HCT116 (cell line): ENCODE measurements around the gene USP24. TPM values are rescaled to one million over a fixed set of nuclear protein-coding genes. Genes with fewer than 3 reads are reported as not detected.

ENCODE experiments used
- ATAC-seq: fragments of 200-7000 bp; cut with Tn5 transposase; 2 replicates; pipeline ENCODE4 v1.9.1; 2020; ENCODE audit warnings: mild to moderate bottlenecking, moderate library complexity
- BruUV-seq: library from RNA; stranded (reverse); fragments of 400-500 nt; replicated peaks from 2 replicates; lab custom pipeline; 2021; lab: Mats Ljungman, UMichigan
- CTCF ChIA-PET: fragments of 300-600 bp; sonication (Branson Sonifier 250); formaldehyde crosslinking; loops from one replicate; lab custom pipeline; 2021; ENCODE audit warnings: antibody characterized with exemption; lab: Charles Lee
- POLR2A ChIA-PET: fragments of 300-600, 350-600 bp; sonication (Branson Sonifier 250); formaldehyde crosslinking; loops from one replicate; lab custom pipeline; 2021; ENCODE audit warnings: antibody characterized with exemption; lab: Charles Lee
- RAD21 ChIA-PET, 2 experiments: fragments of 300-600 bp; sonication (Branson Sonifier 250); formaldehyde crosslinking; loops; one replicate each; lab custom pipeline; 2023; ENCODE audit warnings: low total read pairs in 2 of 2; ENCODE audit not compliant: uncharacterized antibody in 2 of 2, unreplicated experiment in 2 of 2, low non-redundant PET in 1 of 2; lab: Charles Lee
- DNase-seq: peaks from one replicate; pipeline ENCODE4 v3.0.0-alpha.2; 2010; ENCODE audit warnings: low read depth, low spot score
- H2AFZ ChIP-seq: fragments of 200-600 bp; shearing (Covaris generic), sonication (generic); 2 replicates; pipeline ENCODE4 v1.6.1; 2017; ENCODE audit warnings: low read depth, mixed run types, mixed read lengths, antibody characterized with exemption, low read length; ENCODE audit not compliant: poor library complexity, severe bottlenecking
- H3K27ac ChIP-seq: 2 replicates; pipeline ENCODE4 v1.5.1; 2012; ENCODE audit warnings: low read depth, low read length
- H3K27me3 ChIP-seq: fragments of 200-600 bp; sonication (generic); 2 replicates; pipeline ENCODE4 v1.6.1; 2016; ENCODE audit warnings: mixed run types, low read length, mixed read lengths; ENCODE audit not compliant: insufficient read depth
- H3K36me3 ChIP-seq, 2 experiments: fragments of 200-500 bp in 1 of 2; fragments of 200-600 bp in 1 of 2; sonication (Bioruptor generic) in 1 of 2; sonication (generic) in 1 of 2; 2 replicates each; pipeline versions ENCODE4 v1.5.1 to v1.6.1; 2014 to 2016; ENCODE audit warnings: low read length in 2 of 2, inconsistent platforms in 1 of 2, mixed read lengths in 1 of 2, mixed run types in 1 of 2; ENCODE audit not compliant: insufficient read depth in 2 of 2, control insufficient read depth in 1 of 2
- H3K4me1 ChIP-seq, 2 experiments: fragments of 200-600 bp in 1 of 2; sonication (generic) in 1 of 2; 2 replicates each; pipeline versions ENCODE4 v1.5.1 to v1.6.1; 2012 to 2017; ENCODE audit warnings: low read length in 2 of 2, inconsistent platforms in 1 of 2, mild to moderate bottlenecking in 1 of 2, mixed read lengths in 1 of 2, mixed run types in 1 of 2, moderate library complexity in 1 of 2; ENCODE audit not compliant: insufficient read depth in 2 of 2, control insufficient read depth in 1 of 2
- H3K4me2 ChIP-seq: fragments of 200-600 bp; sonication (generic); 2 replicates; pipeline ENCODE4 v1.6.1; 2017; ENCODE audit warnings: mixed run types, low read length, mixed read lengths
- H3K4me3 ChIP-seq, 2 experiments: fragments of 200-600 bp in 1 of 2; sonication (generic) in 1 of 2; replicated peaks in 1 of 2; 2 replicates each; pipeline ENCODE4 v1.5.1; 2011 to 2016; ENCODE audit warnings: low read length in 2 of 2, control low read depth in 1 of 2, low read depth in 1 of 2, mild to moderate bottlenecking in 1 of 2, mixed read lengths in 1 of 2, mixed run types in 1 of 2
- H3K79me2 ChIP-seq: fragments of 200-600 bp; sonication (generic); 2 replicates; pipeline ENCODE4 v1.6.1; 2017; ENCODE audit warnings: mild to moderate bottlenecking, mixed run types, low read length, moderate library complexity, mixed read lengths; ENCODE audit not compliant: insufficient read depth
- H3K9ac ChIP-seq: fragments of 200-600 bp; sonication (generic); 2 replicates; pipeline ENCODE4 v1.6.1; 2016; ENCODE audit warnings: low read length, mixed read lengths
- H3K9me2 ChIP-seq: fragments of 200-600 bp; sonication (generic), shearing (Covaris generic); 2 replicates; pipeline ENCODE4 v1.6.1; 2017; ENCODE audit warnings: mixed run types, mild to moderate bottlenecking, moderate library complexity; ENCODE audit not compliant: insufficient read depth
- H3K9me3 ChIP-seq, 2 experiments: fragments of 200-500 bp in 1 of 2; fragments of 200-600 bp in 1 of 2; sonication (Bioruptor generic) in 1 of 2; sonication (generic) in 1 of 2; 2 replicates each; pipeline ENCODE4 v1.6.1; 2014 to 2017; ENCODE audit warnings: low read length in 2 of 2, mixed read lengths in 2 of 2, inconsistent platforms in 1 of 2, low read depth in 1 of 2, mild to moderate bottlenecking in 1 of 2, mixed run types in 1 of 2, moderate library complexity in 1 of 2; ENCODE audit not compliant: control insufficient read depth in 1 of 2, insufficient read depth in 1 of 2
- H4K20me1 ChIP-seq: fragments of 200-600 bp; sonication (generic), shearing (Covaris generic); 2 replicates; pipeline ENCODE4 v1.6.1; 2017; ENCODE audit warnings: mixed run types, mild to moderate bottlenecking, moderate library complexity; ENCODE audit not compliant: insufficient read depth
- CBX3 ChIP-seq: IDR thresholded peaks from 2 replicates; pipeline ENCODE4 v1.6.1; 2012; ENCODE audit warnings: low read depth
- CEBPB ChIP-seq: IDR thresholded peaks from 2 replicates; pipeline ENCODE4 v1.6.1; 2012; ENCODE audit warnings: low read depth
- CTCF ChIP-seq, 3 experiments: fragments of 200-600 bp in 1 of 3; sonication (generic) in 1 of 3; IDR thresholded peaks in 2 of 3; conservative IDR thresholded peaks in 1 of 3; 2 replicates each; pipeline ENCODE4 v1.5.1; 2012 to 2017; ENCODE audit warnings: low read depth in 2 of 3, low read length in 2 of 3, antibody characterized with exemption in 1 of 3, borderline replicate concordance in 1 of 3, control low read depth in 1 of 3, mild to moderate bottlenecking in 1 of 3, mixed read lengths in 1 of 3, mixed run types in 1 of 3, moderate library complexity in 1 of 3; ENCODE audit not compliant: insufficient read depth in 1 of 3
- ELF1 ChIP-seq: IDR thresholded peaks from 2 replicates; pipeline ENCODE4 v1.6.1; 2012; ENCODE audit warnings: low read depth, borderline replicate concordance
- EZH2 ChIP-seq: fragments of 200-600 bp; sonication (generic); IDR thresholded peaks from 2 replicates; pipeline ENCODE4 v1.6.1; 2017; ENCODE audit warnings: antibody characterized with exemption, mixed run types
- FOSL1 ChIP-seq: IDR thresholded peaks from 2 replicates; pipeline ENCODE4 v1.6.1; 2012; ENCODE audit warnings: low read depth
- MAX ChIP-seq: IDR thresholded peaks from 2 replicates; pipeline ENCODE4 v1.6.1; 2012
- POLR2A ChIP-seq: IDR thresholded peaks from 2 replicates; pipeline ENCODE4 v1.7.0; 2011; ENCODE audit warnings: borderline replicate concordance; ENCODE audit not compliant: insufficient read depth, insufficient read length; ENCODE audit errors: extremely low read depth
- REST ChIP-seq: IDR thresholded peaks from 2 replicates; pipeline ENCODE4 v1.6.1; 2012; ENCODE audit warnings: low read depth
- SIN3A ChIP-seq: IDR thresholded peaks from 2 replicates; pipeline ENCODE4 v1.6.1; 2012; ENCODE audit warnings: low read depth
- SP1 ChIP-seq: IDR thresholded peaks from 2 replicates; pipeline ENCODE4 v1.6.1; 2012; ENCODE audit warnings: low read depth
- TCF7L2 ChIP-seq: IDR thresholded peaks from 2 replicates; pipeline ENCODE4 v1.7.0; 2011; ENCODE audit warnings: borderline replicate concordance, inconsistent platforms; ENCODE audit not compliant: insufficient read depth, insufficient read length; ENCODE audit errors: extremely low read depth
- ZNF274 ChIP-seq: fragments of 200-500 bp; sonication (Bioruptor generic); IDR thresholded peaks from 2 replicates; pipeline ENCODE4 v1.6.1; 2014; ENCODE audit warnings: mild to moderate bottlenecking, low read depth, low read length, inconsistent platforms
- intact Hi-C: fragments of 100-400 bp; cut with micrococcal nuclease; formaldehyde crosslinking; loops from 2 replicates; pipeline ENCODE4 v1.10.0; 2022
- total RNA-seq: library from RNA; stranded (reverse); gene quantifications from one replicate; pipeline ENCODE4 v1.2.1, GENCODE V29; 2021; ENCODE audit not compliant: unreplicated experiment

USP24 gene
- total RNA-seq, 1 experiment from 2014 or later: 34.2 TPM

- ChIA-PET RAD21 (no interaction called here), CTCF (no interaction called here), POLR2A (no interaction called here)
- Histone ChIP-seq H3K4me1 (no peaks in the 10 kb centered on the region), H4K20me1 (no peaks in the 10 kb centered on the region), H3K4me2 (no peak overlapping the region), H2AFZ (no peak overlapping the region), H3K9me3 (no peaks in the 10 kb centered on the region), H3K27me3 (no peaks in the 10 kb centered on the region), H3K9me2 (no peaks in the 10 kb centered on the region), H3K27ac (no peak overlapping the region), H3K9ac (no peak overlapping the region), H3K36me3 (peaks cover 37 to 44% of the 10 kb centered on the region in 2 experiments), H3K4me3 (no peak overlapping the region), H3K79me2 (no peaks in the 10 kb centered on the region)
- no TSS peak for BruUV-seq
- TF ChIP-seq EZH2: no peak
- intact Hi-C loops: no loop called here
- no peak for ATAC-seq
- no peak for DNase-seq
Observed at GRCh38 chr1:55127827-55128343, 87.3 kb downstream of the USP24 start.

- no peaks in the 10 kb centered on the region for H3K79me2 ChIP-seq
- ChIA-PET RAD21 (no interaction called here), POLR2A (no interaction called here), CTCF (no interaction called here)
- H4K20me1 ChIP-seq: no peaks in the 10 kb centered on the region
- H3K9ac ChIP-seq: no peak overlapping the region
- no peak for DNase-seq
- no peak overlapping the region for H2AFZ ChIP-seq
- no peak overlapping the region for H3K4me2 ChIP-seq
- no peak overlapping the region for H3K4me3 ChIP-seq
- ATAC-seq: no peak
- no TSS peak for BruUV-seq
- no peaks in the 10 kb centered on the region for H3K27me3 ChIP-seq
- intact Hi-C loops: no loop called here
- H3K36me3 ChIP-seq: peaks cover 46 to 54% of the 10 kb centered on the region in 2 experiments
- H3K9me2 ChIP-seq: no peaks in the 10 kb centered on the region
- H3K27ac ChIP-seq: no peak overlapping the region
- H3K9me3 ChIP-seq: no peaks in the 10 kb centered on the region
- H3K4me1 ChIP-seq: no peaks in the 10 kb centered on the region
- TF ChIP-seq ZNF274: no peak
- no peak for TF ChIP-seq REST
- no peak for TF ChIP-seq SP1
- TF ChIP-seq CTCF (IDR thresholded peaks at IDR 0.05 in 2 of 3, conservative IDR thresholded peaks at IDR 0.05 in 1 of 3; ENCODE audit: borderline replicate concordance in 1 of 3, insufficient read depth in 1 of 3, low read depth in 2 of 3, low read length in 2 of 3): no peak
- TF ChIP-seq TCF7L2: no peak
- no peak for TF ChIP-seq SIN3A
- TF ChIP-seq ELF1: no peak
- TF ChIP-seq CEBPB: no peak
- no peak for TF ChIP-seq FOSL1
- TF ChIP-seq EZH2: no peak
- no peak for TF ChIP-seq POLR2A
- TF ChIP-seq MAX: no peak
- TF ChIP-seq CBX3: no peak
Observed at GRCh38 chr1:55124470-55124869, 90.7 kb downstream of the USP24 start.
